GM18907 (cell line): Measurements from ENCODE around the gene NLGN2.

Experiments used
- ATAC-seq: cut with Tn5 transposase; IDR thresholded peaks from one replicate; pipeline ENCODE4 v1.9.1; 2021; ENCODE audit warnings: mild to moderate bottlenecking, moderate library complexity; ENCODE audit not compliant: unreplicated experiment

Gene NLGN2

GRCh38 chr17:7435676-7436555 is 28.3 kb downstream of the NLGN2 start:
- peak; percentile 24 for ATAC-seq

GRCh38 chr17:7436556-7437368 is 29.1 kb downstream of the NLGN2 start:
- peak; percentile 33 for ATAC-seq

- no peak for ATAC-seq
These were observed 29.8 kb downstream of the NLGN2 start for GRCh38 chr17:7437369-7437863.

GRCh38 chr17:7437950-7438614 is 30.4 kb downstream of the NLGN2 start:
- ATAC-seq = no peak

- ATAC-seq = no peak
These were observed 31.2 kb downstream of the NLGN2 start for GRCh38 chr17:7438656-7439460.

- ATAC-seq = no peak
These were observed 31.9 kb downstream of the NLGN2 start, which contains the start of gene FGF11 for GRCh38 chr17:7439462-7440112. FGF11 (plus strand) TSS chr17:7439512; CDS start chr17:7439621, 109 bp downstream.

- ATAC-seq = no peak
These were observed 32.6 kb downstream of the NLGN2 start for GRCh38 chr17:7440113-7440833.

- no peak for ATAC-seq
These were observed 33.2 kb downstream of the NLGN2 start for GRCh38 chr17:7440834-7441195.

GRCh38 chr17:7441266-7441665 is 33.6 kb downstream of the NLGN2 start:
- ATAC-seq = no peak

- no peak for ATAC-seq
These were observed 34.5 kb downstream of the NLGN2 start for GRCh38 chr17:7442142-7442541.

GRCh38 chr17:7443499-7444485 is 36.1 kb downstream of the NLGN2 start:
- no peak for ATAC-seq

GRCh38 chr17:7444682-7445618 is 37.3 kb downstream of the NLGN2 start, which contains the start of gene CHRNB1:
CHRNB1 (plus strand) TSS chr17:7445061; CDS start chr17:7445128, 67 bp downstream.
- no peak for ATAC-seq

GRCh38 chr17:7445619-7445968 is 37.9 kb downstream of the NLGN2 start:
- no peak for ATAC-seq

GRCh38 chr17:7448461-7448860 is 40.8 kb downstream of the NLGN2 start:
- ATAC-seq = no peak

- ATAC-seq = no peak
These were observed 52.4 kb downstream of the NLGN2 start for GRCh38 chr17:7459961-7460545.

GRCh38 chr17:7460850-7461660 is 53.4 kb downstream of the NLGN2 start:
- no peak for ATAC-seq
